K562 (cell line): Measurements from ENCODE around the gene SPHK2. TPM values are rescaled to one million over a fixed set of nuclear protein-coding genes. Genes with fewer than 3 reads are reported as not detected.

Experiments
- ARID3B ChIP-seq: fragments of 250-450 bp; sonication (Bioruptor Pico); IDR thresholded peaks from 2 replicates; pipeline ENCODE4 v1.4.0; 2020; ENCODE audit warnings: borderline replicate concordance
- CAMTA2 ChIP-seq: fragments of 250-450 bp; sonication (Bioruptor Pico); conservative IDR thresholded peaks from 2 replicates; pipeline ENCODE4 v1.5.1; 2022
- COPS2 ChIP-seq: fragments of 450-650 bp; conservative IDR thresholded peaks from 2 replicates; pipeline ENCODE4 v1.6.1; 2016; ENCODE audit warnings: mild to moderate bottlenecking, moderate library complexity
- ELK1 ChIP-seq: sonication (generic); formaldehyde crosslinking; IDR thresholded peaks from 2 replicates; pipeline ENCODE4 v1.8.1; 2022; ENCODE audit warnings: missing genetic modification reagents
- HNRNPK ChIP-seq: fragments of 200-400 bp; formaldehyde crosslinking; IDR thresholded peaks from one replicate; pipeline ENCODE4 v1.6.1; 2018; ENCODE audit warnings: mild to moderate bottlenecking, low read depth, low read length; ENCODE audit not compliant: poor library complexity, severe bottlenecking
- KAT7 ChIP-seq: sonication (generic); formaldehyde crosslinking; IDR thresholded peaks from 2 replicates; pipeline ENCODE4 v1.8.0; 2022; ENCODE audit warnings: missing genetic modification reagents, mild to moderate bottlenecking, borderline replicate concordance
- PCBP2 ChIP-seq: fragments of 200-400 bp; formaldehyde crosslinking; IDR thresholded peaks from 2 replicates; pipeline ENCODE4 v1.6.1; 2018; ENCODE audit warnings: low read length, low read depth, mild to moderate bottlenecking, moderate library complexity; ENCODE audit not compliant: poor library complexity, severe bottlenecking
- RFX1 ChIP-seq: fragments of 450-650 bp; IDR thresholded peaks from 2 replicates; pipeline ENCODE4 v1.6.1; 2016; ENCODE audit warnings: mild to moderate bottlenecking, moderate library complexity
- RFX7 ChIP-seq: fragments of 250-450 bp; sonication (Bioruptor Pico); IDR thresholded peaks from 2 replicates; pipeline ENCODE4 v1.5.1; 2021; ENCODE audit warnings: mild to moderate bottlenecking
- SAFB2 ChIP-seq: fragments of 200-400 bp; formaldehyde crosslinking; IDR thresholded peaks from 2 replicates; pipeline ENCODE4 v1.6.1; 2018; ENCODE audit warnings: borderline replicate concordance, low read length, low read depth, moderate library complexity; ENCODE audit not compliant: severe bottlenecking
- TGIF2 ChIP-seq: sonication (generic); formaldehyde crosslinking; IDR thresholded peaks from 2 replicates; pipeline ENCODE4 v1.8.1; 2022; ENCODE audit warnings: mild to moderate bottlenecking, missing genetic modification reagents, moderate library complexity
- ZNF449 ChIP-seq: fragments of 250-450 bp; sonication (Bioruptor Pico); IDR thresholded peaks from 2 replicates; pipeline ENCODE4 v1.8.0; 2022; ENCODE audit warnings: moderate library complexity, mild to moderate bottlenecking, inconsistent platforms
- polyA plus RNA-seq, 8 experiments: library from polyadenylated mRNA; depleted of rRNA in 4 of 8; stranded (reverse) in 5 of 8; unstranded in 3 of 8; fragments of >200 nt; fragmentation: Nextera tagmentation in 2 of 8; fragmentation: Illumina TruSeq in 1 of 8; extraction: Ambion mirVana in 2 of 8; extraction: Trizol in 1 of 8; gene quantifications; 2 replicates each; pipeline versions ENCODE4 v1.2.1 to v1.2.3, GENCODE V29; 2011 to 2014; ENCODE audit warnings: inconsistent platforms in 1 of 8, missing spikeins in 1 of 8
- total RNA-seq, 7 experiments: library from RNA; depleted of rRNA in 6 of 7; stranded (reverse); fragments of >200 nt in 6 of 7; fragmentation: Illumina TruSeq in 2 of 7; extraction: Trizol in 2 of 7; gene quantifications; 2 replicates each; pipeline versions ENCODE4 v1.2.1 to v1.2.3, GENCODE V29; 2011 to 2021; ENCODE audit warnings: low replicate concordance in 1 of 7
- TF ChIP-seq, protein P1 (sequence below): IDR thresholded peaks from 2 replicates; pipeline ENCODE4 v1.6.1; 2012; ENCODE audit warnings: low read depth, low read length, improper control_type of control experiment, borderline replicate concordance
- TF ChIP-seq, protein P2 (sequence below): fragments of 150-350 bp; IDR thresholded peaks from 2 replicates; pipeline ENCODE4 v1.6.1; 2014; ENCODE audit warnings: low read depth, mild to moderate bottlenecking, low read length, borderline replicate concordance
- TF ChIP-seq, protein P3 (sequence below): sonication (generic); formaldehyde crosslinking; IDR thresholded peaks from 2 replicates; pipeline ENCODE4 v1.8.0; 2022; ENCODE audit warnings: mild to moderate bottlenecking, missing genetic modification reagents

The SPHK2 gene
- total and polyA plus RNA-seq, 9 of the 15 experiments (the other 6 are each of a cell fraction or from before 2014, with no cell fraction given) = 0.10 to 15.2 (median 2.9) TPM

GRCh38 chr19:48644839-48645619, 25.7 kb downstream of the SPHK2 start (continued):
- TF ChIP-seq ZNF449 (CRISPR knock-in tag) (0 out of 2 replicates have a peak, but pooled peaks have one; percentile 23), KAT7 (no peak), SAFB2 (no peak), TGIF2 (no peak), RFX1 (no peak), PCBP2 (no peak), ARID3B (no peak), COPS2 (no peak), CAMTA2 (CRISPR knock-in tag) (no peak), ELK1 (CRISPR knock-in tag) (no peak), RFX7 (CRISPR knock-in tag) (no peak), HNRNPK (no peak)
- TF ChIP-seq, protein P1, sequence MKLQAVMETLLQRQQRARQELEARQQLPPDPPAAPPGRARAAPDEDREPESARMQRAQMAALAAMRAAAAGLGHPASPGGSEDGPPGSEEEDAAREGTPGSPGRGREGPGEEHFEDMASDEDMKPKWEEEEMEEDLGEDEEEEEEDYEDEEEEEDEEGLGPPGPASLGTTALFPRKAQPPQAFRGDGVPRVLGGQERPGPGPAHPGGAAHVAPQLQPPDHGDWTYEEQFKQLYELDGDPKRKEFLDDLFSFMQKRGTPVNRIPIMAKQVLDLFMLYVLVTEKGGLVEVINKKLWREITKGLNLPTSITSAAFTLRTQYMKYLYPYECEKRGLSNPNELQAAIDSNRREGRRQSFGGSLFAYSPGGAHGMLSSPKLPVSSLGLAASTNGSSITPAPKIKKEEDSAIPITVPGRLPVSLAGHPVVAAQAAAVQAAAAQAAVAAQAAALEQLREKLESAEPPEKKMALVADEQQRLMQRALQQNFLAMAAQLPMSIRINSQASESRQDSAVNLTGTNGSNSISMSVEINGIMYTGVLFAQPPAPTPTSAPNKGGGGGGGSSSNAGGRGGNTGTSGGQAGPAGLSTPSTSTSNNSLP = 0 out of 2 replicates have a peak, but pooled peaks have one; percentile 10
- TF ChIP-seq, protein P2, sequence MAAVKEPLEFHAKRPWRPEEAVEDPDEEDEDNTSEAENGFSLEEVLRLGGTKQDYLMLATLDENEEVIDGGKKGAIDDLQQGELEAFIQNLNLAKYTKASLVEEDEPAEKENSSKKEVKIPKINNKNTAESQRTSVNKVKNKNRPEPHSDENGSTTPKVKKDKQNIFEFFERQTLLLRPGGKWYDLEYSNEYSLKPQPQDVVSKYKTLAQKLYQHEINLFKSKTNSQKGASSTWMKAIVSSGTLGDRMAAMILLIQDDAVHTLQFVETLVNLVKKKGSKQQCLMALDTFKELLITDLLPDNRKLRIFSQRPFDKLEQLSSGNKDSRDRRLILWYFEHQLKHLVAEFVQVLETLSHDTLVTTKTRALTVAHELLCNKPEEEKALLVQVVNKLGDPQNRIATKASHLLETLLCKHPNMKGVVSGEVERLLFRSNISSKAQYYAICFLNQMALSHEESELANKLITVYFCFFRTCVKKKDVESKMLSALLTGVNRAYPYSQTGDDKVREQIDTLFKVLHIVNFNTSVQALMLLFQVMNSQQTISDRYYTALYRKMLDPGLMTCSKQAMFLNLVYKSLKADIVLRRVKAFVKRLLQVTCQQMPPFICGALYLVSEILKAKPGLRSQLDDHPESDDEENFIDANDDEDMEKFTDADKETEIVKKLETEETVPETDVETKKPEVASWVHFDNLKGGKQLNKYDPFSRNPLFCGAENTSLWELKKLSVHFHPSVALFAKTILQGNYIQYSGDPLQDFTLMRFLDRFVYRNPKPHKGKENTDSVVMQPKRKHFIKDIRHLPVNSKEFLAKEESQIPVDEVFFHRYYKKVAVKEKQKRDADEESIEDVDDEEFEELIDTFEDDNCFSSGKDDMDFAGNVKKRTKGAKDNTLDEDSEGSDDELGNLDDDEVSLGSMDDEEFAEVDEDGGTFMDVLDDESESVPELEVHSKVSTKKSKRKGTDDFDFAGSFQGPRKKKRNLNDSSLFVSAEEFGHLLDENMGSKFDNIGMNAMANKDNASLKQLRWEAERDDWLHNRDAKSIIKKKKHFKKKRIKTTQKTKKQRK = no peak
- TF ChIP-seq, protein P3, sequence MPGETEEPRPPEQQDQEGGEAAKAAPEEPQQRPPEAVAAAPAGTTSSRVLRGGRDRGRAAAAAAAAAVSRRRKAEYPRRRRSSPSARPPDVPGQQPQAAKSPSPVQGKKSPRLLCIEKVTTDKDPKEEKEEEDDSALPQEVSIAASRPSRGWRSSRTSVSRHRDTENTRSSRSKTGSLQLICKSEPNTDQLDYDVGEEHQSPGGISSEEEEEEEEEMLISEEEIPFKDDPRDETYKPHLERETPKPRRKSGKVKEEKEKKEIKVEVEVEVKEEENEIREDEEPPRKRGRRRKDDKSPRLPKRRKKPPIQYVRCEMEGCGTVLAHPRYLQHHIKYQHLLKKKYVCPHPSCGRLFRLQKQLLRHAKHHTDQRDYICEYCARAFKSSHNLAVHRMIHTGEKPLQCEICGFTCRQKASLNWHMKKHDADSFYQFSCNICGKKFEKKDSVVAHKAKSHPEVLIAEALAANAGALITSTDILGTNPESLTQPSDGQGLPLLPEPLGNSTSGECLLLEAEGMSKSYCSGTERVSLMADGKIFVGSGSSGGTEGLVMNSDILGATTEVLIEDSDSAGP (CRISPR knock-in tag) = no peak
